GM21360 (cell line): ENCODE results near the gene FAM120B.
"Not testable (repeated sequence)": the region's sequence is repeated elsewhere in the genome, so short reads cannot be mapped to it uniquely, and the experiment has no call there.

Experiments
- ATAC-seq: cut with Tn5 transposase; IDR thresholded peaks from one replicate; pipeline ENCODE4 v1.9.1; 2021; ENCODE audit warnings: mild to moderate bottlenecking, moderate library complexity; ENCODE audit not compliant: unreplicated experiment

FAM120B gene

DNA sequence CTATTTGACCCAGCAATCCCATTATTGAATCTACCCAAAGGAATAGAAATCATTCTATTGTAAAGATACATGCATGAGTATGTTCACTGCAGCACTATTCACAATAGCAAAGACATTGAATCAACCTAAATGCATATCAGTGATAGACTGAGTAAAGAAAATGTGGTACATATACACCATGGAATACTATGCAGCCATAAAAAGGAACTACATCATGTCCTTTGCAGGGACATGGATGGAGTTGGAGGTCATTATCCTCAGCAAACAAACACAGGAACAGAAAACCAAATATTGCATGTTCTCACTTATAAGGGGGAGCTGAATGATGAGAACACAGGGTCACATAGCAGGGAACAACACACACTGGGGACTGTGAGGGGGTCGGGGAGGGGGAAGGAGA, 48.6 kb downstream of the FAM120B start:
- not testable (repeated sequence) for ATAC-seq

DNA sequence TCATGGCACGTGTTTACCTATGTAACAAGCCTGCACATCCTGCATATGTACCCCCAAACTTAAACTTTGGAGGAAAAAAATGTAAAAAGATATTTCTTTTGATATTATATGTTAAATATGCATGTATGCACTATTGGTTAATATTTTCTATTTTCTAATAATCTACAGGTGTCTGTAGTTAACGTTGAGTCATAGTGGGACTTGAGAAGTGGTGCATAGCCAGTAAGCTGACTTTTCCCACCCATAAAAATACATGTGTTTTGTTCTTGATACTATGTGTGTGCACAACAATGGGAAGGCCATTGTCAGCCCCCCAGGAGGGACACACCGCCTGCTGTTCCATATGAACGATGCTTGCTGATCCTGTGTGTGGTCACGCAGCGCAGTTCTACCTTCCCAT, 49.1 kb downstream of the FAM120B start:
- no peak for ATAC-seq

DNA sequence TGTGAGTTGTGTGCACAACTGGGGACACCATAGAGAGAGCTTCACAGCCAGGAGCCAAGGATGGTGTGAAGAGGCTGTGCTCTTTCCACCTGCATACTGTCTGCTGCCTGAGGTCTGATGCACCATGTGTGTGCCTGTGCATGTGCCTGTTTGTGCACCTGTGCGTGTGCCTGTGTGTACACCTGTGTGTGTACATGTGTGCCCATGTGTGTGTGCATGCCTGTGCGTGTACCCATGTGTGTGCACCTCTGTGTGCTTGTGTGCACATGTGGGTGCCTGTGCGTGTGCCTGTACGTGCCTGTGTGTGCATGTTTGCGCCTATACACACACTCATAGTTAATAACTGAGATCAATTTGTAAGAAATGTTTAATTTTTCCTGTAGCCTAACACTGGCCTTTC, 51.3 kb downstream of the FAM120B start:
- no peak for ATAC-seq

DNA sequence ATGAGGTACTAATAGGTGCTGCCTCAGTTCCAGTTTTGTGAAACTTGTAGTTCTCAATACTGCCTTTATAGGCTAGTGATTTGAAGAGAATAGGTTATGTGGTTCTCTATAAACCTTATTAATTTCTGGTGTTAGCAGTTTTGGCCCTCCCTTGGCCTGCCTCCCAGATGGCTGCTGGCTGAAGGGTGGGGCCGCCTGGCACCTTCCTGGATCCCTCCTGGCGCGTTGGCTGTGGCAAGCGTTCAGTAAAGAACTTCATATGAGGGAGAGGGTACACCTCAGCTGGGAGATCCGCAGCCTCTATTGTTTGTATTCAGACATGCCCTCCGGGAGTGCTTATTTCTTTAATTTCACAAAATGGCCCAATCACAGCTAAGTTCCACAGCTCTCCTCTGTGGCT, 51.9 kb downstream of the FAM120B start:
- no peak for ATAC-seq

DNA sequence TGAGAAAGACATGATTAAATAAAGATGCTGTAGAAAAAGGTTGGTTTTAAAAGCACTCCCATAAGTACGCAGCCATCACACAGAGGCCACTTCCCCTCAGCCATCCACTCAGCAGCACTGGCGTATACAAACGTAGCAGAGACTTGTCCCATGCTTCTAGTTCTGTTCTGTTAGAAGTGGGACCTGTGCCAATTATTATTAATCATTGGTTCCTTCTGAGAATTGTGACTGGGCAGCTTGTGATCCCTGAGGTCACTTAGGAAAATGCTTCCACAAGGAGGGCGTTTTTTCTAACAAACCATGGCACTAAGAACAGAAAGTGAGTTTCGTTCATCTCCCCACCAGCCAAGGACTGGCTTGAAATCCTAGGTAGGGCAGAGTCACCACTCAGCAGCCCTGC, 53.9 kb downstream of the FAM120B start:
- ATAC-seq, result no peak

DNA sequence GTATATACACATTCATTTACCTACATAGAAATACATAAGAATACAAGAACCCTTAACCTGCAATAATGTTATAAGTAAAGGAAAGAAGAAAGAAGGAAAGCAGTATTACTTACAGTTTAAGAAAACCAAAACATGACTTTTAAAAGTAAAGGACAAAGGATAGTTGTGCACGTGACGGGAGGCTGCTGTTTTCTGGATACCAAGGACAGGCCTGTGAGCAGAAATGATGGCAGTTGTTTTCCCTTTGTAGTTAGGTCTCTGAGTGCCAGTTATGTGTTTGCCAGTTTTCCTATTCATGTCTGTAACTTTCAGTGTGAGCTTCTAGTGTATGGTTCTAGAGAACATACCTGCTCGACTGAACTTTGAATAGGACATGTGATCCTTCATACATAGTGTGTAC, 54.8 kb downstream of the FAM120B start:
- ATAC-seq, result no peak

DNA sequence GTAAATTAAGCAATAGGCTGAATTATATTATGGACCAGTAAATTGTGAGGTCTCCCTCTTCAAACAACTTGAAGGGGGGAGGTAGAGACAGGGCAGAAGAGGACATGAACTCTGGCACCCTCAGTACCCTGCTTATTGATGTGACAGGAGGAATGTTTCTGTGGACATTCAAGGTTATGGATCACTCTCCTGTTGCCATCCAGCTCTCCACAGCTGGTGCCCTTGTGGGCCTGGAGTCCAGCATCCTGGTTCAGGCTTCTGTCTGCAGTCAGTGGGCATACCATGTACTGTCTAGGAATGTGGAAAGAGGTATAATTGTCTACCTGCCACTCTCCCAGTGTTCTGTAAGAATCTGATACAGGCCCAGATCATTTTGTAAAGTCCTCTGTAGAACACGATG, 55.6 kb downstream of the FAM120B start:
- ATAC-seq, result no peak

DNA sequence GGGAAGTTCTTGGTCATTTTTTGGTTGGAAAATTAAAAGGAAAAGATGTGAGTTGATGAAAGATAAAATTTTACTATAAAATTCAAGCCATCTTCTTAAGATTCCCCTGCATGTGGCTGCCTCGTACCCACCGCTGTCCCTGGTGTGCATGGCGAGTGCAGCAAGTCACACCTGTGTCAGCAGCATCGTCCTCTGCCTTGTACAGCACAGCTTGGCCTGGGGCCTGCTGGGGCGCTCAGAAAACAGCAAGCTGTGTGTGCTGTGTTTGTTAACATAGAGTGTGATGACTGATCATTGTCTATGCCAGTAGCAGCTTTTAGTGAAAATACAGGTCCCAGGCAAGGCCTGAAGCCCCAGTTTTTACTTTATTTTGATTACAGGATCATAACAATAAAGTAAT, 56.7 kb downstream of the FAM120B start:
- ATAC-seq, result no peak

DNA sequence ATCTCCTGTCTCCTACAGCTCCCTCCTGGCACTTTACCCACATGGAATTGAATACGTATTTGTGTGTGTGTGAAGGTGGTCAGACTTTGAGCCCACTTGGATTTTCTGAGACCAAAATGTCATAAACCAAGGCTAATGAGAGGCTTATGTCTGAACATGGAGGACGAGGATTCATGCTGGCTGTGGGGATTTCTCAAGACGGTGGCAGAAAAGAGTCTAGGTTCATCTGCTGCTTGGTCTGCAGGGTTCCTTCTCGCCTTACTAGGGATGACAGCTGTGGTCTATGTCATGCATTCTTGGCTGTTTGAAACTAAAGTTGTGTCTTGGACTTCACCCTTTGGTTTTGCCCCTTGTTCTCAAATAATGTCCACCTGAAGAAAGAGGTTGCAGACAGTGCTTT, 58.6 kb downstream of the FAM120B start:
- ATAC-seq, result no peak

DNA sequence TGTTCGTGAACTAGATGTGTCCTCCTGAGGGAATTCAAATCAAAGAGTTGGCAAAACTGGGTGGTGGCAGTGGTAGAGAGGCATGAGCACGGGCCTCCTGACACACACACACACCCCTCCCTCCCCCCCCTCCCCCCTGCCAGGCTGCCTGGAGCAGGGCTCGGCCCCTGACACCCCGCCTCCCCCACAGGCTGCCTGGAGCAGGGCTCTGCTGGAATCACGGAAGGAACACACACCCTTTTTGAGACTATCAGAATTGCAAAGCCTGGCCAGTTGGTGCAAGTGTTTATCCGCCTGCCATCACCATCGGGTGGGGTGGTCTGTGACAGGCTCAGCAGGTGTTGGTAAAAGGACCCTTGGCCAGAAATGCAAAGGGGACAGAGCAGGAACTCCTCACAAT, 59.0 kb downstream of the FAM120B start:
- ATAC-seq, result no peak

DNA sequence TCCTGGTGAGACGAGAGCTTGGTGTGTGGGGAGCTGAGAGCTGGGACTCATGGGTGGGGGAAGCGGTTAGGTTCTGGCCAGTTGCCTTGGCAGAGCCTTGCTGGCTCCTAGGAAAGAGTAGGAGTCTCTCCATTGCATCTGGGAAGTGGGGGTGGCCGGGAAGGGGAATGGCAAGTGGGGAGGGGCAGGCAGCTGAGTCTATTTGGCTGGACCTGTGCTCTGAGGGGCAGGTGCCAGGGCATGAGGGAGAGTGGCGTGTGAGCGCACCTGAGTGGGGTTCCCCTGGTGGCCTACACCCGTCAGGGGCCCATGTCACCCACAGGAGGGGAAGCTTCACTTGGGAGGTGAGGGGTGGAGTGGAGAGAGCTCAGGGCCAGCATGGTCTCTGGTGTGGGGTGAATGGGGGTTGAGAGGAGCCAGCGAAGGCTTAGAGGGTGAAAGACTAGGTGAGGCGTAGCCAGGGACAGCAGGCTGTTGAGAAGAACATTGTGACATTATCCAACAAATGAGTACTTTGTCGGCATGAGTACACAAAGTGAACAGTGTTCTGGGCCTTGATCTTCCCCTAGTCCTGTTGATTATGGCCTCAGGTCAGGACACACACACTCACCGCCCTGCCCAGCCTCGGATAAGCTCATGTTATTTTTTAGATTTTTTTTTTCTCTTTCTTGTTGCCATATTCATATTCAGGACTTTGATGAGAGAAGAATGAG, 59.8 kb downstream of the FAM120B start:
- ATAC-seq, result no peak

DNA sequence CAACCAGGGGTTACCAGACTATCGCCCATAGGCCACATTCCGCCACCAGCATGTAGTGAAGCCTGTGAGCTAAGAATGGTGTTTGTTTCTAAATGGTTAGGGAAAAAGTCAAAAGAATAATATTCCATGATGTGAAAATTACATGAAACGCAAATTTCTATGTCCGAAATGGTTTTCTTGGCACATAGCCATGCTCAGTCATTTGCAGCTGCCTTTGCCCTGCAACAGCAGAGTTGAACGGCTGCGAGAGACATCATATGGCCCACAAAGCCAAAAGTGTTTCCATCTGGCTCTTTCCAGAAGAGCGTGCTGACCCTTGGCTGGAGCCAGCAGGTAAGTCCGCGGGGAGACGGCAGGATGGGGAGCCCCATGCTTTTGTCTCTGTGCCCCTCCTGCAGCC, 60.7 kb downstream of the FAM120B start:
- no peak for ATAC-seq

DNA sequence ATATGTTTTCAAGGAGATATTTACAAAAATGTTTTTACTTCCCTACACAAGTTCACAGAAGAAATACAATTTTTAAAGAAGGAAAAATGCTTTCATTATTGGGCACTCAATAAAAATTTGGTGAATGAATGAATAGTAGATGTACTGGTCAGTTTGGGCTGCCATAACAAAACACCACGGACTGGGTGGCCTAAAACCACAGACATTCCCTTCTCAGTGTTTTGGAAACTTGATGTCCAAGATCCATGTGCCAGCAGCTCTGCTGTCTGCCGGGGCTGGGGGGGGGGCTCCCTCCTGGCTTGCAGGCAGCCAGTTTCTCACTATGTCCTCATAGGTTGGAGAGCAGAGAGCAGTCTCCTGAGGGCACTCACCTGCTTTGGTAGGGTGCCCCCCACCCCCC, 62.0 kb downstream of the FAM120B start:
- no peak for ATAC-seq

DNA sequence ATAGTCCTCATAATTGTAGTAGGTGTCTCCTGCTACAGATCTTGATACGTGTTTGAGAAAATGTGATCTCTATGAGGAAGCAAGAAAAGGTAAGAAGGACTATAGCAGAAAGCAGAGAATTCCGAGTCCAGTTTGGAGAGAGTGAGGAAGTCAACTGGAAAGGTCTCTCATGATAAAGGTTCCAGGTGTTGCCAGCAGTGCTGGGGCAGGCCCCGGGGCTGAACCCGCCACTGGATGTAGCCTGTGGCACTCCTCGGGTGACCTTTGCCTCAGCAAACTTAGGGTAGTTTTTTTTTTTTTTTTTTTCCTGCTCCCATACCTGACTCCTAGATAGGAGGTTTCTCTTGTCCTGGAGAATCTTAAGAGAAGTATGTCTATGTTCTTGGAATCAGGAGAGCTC, 62.8 kb downstream of the FAM120B start:
- no peak for ATAC-seq

DNA sequence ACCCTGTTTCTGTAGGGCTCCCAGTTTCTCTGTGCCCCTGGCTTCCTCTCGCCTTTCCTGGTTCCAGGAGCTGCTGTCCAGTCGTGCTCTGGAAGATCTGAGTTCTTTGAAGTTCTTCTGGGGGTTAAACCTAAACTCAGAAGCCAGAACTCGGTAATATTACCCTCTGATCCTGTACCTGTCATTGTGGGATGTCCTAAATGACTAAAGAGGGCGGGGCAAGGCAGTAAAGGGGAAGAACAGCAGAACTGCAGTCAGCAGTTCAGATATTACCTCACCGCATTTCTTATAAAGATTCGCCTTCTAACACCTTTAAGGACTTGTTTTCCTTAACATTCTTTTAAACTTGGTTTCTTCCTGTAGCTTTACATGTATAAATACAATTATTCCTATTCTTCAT, 63.9 kb downstream of the FAM120B start:
- no peak for ATAC-seq

DNA sequence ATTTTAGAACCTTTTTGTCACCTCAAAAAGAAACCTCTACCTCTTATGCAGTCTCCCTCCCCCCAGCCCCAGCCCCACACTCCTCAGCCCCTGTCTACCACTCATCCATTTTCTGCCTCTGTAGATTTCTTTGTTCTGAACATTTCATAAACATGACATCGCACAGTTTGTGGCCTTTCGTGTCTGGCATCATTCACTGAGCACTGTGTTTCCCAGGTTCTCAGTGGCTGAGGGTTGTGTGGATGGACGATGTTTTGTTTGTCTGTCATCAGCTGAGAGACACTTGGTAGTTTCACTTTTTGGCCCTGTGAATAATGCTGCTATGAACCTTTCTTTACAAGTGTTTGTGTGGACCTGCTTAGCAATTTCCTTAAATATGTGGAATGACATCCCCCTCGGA, 64.5 kb downstream of the FAM120B start:
- no peak for ATAC-seq

DNA sequence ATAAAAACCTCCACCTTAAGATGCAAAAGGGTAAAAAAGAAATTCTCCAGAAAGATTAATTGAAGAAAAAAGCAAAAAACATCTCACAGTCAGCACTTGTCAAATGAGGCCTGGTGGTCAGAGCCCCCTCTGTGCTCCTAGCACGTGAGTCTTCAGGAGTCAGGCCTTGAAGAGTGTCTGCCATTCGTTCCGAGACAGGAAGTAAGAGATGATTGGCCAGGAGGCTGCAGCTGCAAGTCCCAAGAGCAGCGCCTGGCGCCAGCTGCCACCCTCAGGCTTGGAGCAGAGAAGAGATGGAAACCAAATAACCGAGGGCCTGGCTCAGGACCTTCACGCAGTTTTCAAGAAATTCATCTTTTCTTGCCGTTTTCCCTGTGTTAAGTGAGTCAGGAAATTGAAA, 65.0 kb downstream of the FAM120B start:
- no peak for ATAC-seq

DNA sequence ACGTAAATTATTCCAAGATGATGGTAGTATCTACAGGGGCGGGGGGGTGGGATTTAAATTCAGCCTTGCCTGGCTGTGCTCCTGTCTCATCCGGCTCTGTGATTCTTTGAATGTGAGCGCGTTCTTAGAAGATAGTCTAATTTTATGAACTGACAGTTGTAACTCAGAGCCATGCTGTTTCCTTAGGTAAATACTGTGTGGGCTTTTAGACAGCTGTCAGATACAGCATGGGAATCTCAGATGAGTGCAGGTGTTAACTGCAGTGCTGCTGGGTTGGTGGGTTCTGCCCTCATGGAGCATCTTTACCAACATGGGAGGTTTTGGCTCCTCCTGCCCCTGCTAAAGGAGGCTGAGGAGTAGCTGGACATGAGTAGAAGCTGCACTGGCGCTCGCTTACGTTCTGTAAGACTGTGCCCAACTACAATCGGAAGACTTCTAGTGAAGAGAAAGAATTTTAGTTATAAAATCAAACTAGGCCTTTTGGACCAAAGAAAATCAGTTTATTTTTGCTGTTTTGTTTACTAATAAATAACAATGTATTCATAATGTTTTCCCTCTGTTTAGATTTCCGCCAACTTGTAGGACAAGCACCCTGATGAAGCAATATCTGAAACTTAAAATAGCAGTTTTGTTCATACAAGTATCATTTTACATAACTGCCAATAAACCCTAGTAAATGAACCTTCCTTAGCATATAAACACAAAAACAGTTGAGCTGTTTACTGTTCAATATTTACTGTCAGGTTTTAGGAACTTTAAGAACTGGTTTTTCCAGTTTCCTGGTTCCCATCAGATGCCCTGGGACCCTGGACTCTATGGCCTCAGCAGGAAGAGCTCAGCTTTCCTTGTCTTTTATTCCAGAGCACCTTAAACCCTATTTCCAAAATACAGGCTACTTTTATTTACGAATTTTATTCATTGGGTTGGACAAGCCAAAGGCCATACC, 66.1 kb downstream of the FAM120B start:
- ATAC-seq, result no peak

DNA sequence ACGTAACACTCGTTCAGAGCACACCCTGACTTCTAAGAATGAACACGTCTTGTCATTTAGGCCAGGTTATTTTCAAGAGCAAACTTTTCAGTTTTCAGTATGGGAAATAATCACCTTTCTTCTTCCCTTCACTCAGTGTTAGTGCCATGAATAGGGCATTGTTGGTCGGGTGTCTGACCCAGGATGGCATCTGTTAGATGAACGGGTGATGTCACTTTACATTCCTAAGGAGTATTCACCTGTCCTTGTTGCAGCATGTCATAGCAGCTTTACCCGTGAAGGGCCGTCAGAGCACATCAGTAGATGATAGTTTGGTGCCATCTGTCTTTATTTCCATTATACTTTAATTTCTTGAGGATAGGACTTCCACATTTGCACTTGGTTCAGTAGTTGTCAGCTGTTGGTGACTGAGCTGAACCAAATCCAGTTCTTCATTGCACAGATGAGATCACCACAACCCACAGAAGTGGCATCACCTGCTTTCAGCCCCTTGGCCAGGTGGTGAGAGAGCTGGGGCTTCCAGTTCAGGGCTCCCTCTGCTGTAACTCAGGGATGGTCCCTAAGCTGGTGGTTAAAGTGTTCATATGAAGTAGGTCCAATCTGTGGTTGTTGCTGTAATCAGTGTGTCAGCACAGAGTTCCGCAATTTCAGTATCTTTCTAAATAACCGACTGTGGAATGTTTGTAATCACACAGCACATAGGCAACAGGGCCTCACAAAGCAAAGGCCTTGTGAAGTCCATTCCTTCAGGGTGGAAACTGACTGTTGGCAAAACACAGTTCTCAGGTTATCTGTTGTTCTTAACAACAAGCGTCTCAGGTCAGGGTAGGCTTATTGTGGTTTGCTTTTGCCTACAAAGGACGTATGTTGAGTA, 68.2 kb downstream of the FAM120B start:
- no peak for ATAC-seq

DNA sequence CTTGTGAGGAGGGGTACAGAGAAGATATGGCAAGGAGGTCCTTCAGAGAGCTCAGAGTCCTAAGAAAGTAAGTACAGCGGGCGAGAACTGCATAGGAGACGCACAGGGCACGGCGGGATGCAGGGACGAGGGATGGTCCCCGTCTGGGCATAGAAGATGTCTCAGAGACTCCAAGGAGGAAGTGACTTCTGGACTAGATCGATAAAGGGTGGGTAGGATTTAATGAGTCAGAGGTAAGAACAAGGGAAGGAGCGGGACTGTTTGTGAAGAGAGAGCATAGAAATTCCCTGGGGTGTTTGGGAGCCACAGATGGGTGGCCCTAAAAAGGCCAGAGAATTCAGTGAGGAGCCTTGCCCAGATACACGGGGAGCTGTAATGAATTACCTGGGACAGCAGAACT, 69.1 kb downstream of the FAM120B start:
- no peak for ATAC-seq

DNA sequence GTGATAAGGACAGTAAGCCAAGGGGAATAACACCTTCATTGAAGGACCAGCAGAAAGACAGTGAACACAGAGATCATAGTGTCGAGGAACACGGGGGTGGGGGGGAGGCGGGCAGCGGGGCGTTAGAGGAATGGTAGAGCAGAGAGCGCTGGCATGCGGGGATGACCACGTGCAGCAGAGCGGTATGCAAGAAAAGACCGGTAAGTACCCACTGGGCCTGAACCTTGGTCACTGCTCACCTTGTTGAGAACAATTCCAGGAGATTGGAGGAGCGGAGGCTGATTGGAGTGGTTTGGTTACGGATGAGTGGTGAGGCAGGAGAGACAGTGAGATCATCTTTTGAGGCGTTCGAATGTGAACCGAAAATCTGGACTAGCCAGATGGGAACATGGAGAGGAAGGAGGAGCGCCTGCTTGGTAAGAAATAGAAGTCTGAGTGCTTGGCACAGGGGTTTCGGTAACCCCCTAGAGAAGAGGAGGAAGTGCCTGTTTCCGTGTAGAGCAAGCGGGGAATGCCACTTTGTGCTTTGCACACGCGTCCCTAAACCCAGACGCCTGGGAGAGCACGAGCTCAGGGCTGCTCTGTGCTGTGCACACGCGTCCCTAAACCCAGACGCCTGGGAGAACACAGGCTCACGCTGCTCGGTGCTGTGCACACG, 70.0 kb downstream of the FAM120B start:
- no peak for ATAC-seq
